AG10803 (cell line): Measurements from ENCODE around the gene MYO16.

Experiments
- DNase-seq: peaks from one replicate; pipeline ENCODE4 v3.0.0; 2010; ENCODE audit warnings: low read depth
- H3K4me3 ChIP-seq: 2 replicates; pipeline ENCODE4 v1.5.1; 2011; ENCODE audit warnings: mild to moderate bottlenecking, low read length, control low read depth
- TF ChIP-seq, protein P1 (sequence below): conservative IDR thresholded peaks from 2 replicates; pipeline ENCODE4 v1.5.1; 2011; ENCODE audit warnings: mild to moderate bottlenecking, low read length, control low read depth, inconsistent platforms

Gene MYO16

DNA sequence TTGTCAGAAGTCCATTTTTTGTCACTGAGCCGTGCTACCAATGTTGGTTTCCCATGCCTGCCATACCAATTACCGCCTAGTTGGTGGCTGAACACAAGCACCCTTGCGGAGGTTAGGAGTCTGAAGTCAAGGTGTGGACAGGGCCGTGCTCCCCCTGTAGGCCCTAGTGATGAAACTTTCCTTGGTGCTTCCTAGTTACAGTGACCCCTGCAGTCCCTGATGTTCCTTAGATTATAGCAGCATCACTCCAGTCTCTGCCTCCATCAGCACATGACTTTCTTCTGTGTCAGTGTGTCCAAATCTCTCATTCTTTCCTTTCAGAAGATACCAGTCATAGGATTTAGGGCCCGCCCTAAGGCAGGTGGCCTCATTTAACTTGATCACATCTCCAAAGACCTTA, 99.0 kb downstream of the MYO16 start:
- TF ChIP-seq, protein P1, sequence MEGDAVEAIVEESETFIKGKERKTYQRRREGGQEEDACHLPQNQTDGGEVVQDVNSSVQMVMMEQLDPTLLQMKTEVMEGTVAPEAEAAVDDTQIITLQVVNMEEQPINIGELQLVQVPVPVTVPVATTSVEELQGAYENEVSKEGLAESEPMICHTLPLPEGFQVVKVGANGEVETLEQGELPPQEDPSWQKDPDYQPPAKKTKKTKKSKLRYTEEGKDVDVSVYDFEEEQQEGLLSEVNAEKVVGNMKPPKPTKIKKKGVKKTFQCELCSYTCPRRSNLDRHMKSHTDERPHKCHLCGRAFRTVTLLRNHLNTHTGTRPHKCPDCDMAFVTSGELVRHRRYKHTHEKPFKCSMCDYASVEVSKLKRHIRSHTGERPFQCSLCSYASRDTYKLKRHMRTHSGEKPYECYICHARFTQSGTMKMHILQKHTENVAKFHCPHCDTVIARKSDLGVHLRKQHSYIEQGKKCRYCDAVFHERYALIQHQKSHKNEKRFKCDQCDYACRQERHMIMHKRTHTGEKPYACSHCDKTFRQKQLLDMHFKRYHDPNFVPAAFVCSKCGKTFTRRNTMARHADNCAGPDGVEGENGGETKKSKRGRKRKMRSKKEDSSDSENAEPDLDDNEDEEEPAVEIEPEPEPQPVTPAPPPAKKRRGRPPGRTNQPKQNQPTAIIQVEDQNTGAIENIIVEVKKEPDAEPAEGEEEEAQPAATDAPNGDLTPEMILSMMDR, result no peak
- no peak for DNase-seq

DNA sequence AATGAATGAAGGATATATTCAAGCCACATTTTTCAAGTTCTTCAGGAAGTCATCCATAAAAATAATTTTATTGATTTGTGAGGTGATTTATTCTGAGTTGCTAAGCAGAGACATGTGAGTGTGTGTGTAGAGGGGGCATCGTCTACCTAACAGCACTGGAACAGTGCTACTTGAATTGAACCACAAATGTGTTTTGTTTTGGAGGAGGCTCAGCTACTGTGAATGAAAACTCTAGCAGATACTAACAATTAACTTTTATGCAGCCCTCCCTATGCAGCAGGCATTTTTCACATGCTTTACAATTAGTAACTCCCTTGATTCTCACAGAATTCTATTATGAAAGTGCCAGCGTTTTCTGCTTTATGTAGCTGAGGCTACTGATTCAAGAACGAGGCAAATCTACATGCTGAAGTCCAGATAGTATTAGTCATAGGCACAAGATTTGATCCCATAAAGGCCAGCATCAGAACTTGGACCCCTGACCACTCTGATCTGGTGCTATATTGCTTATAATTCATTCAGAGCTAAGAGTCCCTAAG, 103.7 kb downstream of the MYO16 start:
- H3K4me3 ChIP-seq, result no peak overlapping the region
- TF ChIP-seq, protein P1, result no peak

More for the DNA sequence above, 99.0 kb downstream of the MYO16 start:
- no peak overlapping the region for H3K4me3 ChIP-seq

DNA sequence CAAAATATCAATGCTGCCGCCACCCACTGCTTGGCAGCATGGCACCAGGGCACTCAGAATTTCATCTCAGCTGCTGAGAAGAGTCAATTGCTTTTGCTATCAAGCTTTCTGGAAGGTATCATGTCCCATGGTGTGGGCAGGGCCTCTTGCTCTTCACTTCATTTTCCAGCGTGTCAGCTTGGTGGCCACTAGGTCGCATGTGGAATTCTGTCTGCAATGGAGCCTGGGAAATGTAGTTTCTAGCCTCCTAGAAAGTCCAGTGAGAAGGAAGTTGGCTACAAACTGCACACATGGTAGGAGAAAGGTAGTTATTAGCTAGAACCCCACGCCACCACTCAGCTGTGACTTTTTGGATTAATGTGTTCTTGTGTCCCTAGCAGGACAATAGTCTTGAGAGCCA, 105.3 kb downstream of the MYO16 start:
- DNase-seq, result no peak
- TF ChIP-seq, protein P1, result no peak
- H3K4me3 ChIP-seq, result no peak overlapping the region

More for the DNA sequence above, 103.7 kb downstream of the MYO16 start:
- DNase-seq, result no peak

DNA sequence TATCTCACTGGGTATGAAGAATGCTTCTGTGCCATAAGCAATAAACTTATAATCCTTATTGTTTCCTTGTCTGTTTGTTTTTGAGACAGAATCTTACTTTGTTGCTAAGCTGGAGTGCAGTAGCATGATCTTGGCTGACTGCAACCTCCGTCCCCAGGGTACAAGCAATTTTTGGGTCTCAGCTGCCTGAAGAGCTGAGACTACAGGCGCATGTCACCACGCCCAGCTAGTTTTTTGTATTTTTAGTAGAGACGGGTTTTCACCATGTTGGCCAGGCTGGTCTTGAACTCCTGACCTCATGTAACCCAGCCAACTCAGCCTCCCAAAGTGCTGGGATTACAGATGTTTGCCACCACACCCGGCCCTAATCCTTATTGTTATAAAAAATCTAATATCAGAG, 112.5 kb downstream of the MYO16 start:
- DNase-seq, result no peak
- no peak overlapping the region for H3K4me3 ChIP-seq
- TF ChIP-seq, protein P1, result no peak

DNA sequence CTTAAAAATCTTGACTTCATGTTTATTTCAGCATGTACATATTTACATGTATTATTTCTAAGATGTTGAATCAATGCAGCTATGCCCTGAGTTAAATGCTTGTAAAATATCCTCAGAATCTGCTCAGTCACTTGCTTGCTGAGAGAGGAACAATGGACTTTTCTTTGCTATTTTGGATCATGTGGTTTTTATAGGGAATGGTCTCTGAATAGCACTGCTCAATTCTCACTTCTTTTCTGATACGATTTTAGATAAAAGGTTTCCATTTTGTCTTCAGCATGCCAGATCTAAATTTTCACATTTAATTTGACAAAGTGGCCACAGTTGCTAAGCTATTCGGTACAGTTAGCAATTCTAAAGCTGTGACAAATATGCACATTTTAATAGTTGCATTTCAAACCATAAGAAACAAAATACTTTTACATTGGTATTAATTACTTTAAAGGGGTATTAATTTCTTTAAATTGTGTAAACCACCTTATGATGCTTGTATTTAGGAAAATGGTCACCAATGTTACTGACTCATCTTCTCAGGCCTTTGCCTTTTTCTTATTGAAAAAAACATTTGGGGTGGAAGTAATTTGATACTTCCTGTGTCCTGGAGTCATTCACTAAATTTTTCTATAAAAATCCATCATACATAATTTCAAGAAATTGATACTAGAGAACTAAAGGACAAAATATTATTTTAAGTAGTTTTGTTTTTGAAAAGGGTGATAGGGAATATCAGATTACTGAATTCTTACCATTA, 113.5 kb downstream of the MYO16 start:
- TF ChIP-seq, protein P1, result no peak
- no peak overlapping the region for H3K4me3 ChIP-seq
- no peak for DNase-seq

DNA sequence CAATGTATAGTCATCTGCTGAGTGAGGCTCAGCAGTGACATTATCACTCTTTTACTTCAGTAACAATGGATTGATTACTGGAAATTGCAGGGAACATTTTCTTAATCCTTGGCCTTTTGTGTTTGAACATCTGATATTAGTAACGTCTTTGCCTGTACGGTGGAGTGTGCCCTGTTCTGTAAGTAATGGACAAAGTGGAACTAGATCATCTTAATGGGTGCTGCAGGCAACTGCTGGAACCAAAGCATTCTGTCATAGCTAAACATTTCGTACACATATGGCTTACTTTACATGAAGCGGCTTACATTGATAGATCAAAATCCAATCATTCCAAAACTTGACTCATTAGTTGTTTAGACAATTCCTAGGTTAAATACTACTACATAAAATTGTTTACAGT, 114.1 kb downstream of the MYO16 start:
- TF ChIP-seq, protein P1, result no peak
- no peak overlapping the region for H3K4me3 ChIP-seq
- DNase-seq, result no peak

DNA sequence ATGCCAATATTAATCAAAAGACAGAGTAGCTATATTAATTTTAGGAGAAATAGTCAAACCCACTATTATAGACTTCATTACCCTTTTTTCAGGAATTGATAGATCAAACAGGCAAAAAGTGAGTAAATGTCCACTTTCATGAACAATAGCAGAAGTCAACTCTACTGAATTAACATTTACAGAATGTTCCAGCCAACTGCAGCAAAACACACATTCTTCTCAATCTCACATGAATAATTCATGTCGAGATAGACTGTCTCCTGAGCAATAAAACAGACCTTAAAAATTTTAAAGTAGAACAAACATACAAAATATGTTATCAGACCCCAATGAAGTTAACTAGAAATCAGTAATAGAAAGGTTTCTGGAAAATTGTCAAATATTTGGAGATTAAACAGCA, 118.4 kb downstream of the MYO16 start:
- H3K4me3 ChIP-seq, result no peak overlapping the region
- DNase-seq, result no peak
- TF ChIP-seq, protein P1, result no peak
